IPS DF 4.7 (cell line): ENCODE measurements around the gene GTPBP4.
A peak's percentile ranks its signal among the peaks of the same experiment; 100 is the strongest.
"Not testable (repeated sequence)": the region's sequence is repeated elsewhere in the genome, so short reads cannot be mapped to it uniquely, and the experiment has no call there.

Experiments
- DNase-seq: peaks from one replicate; pipeline ENCODE4 v3.0.0-alpha.2; 2013; ENCODE audit warnings: low spot score; ENCODE audit errors: extremely low read depth

GTPBP4 gene

GRCh38 chr10:1024103-1024502, 35.9 kb downstream of the GTPBP4 start:
- DNase-seq, result no peak

GRCh38 chr10:1025683-1026082, 37.4 kb downstream of the GTPBP4 start, which contains the start of gene IDI2:
IDI2 (minus strand) TSS chr10:1025859; CDS start chr10:1024723, 1,136 bp downstream.
- DNase-seq, result no peak

- no peak for DNase-seq
Observed at GRCh38 chr10:1026578-1026977, 38.3 kb downstream of the GTPBP4 start.

- DNase-seq, result no peak
Observed at GRCh38 chr10:1029838-1030237, 41.6 kb downstream of the GTPBP4 start.

GRCh38 chr10:1033601-1034000, 45.4 kb downstream of the GTPBP4 start:
- DNase-seq, result no peak

- DNase-seq, result no peak
Observed at GRCh38 chr10:1034758-1035157, 46.5 kb downstream of the GTPBP4 start.

GRCh38 chr10:1035201-1035600, 47.0 kb downstream of the GTPBP4 start:
- no peak for DNase-seq

- DNase-seq, result no peak
Observed at GRCh38 chr10:1036341-1036791, 48.1 kb downstream of the GTPBP4 start.

GRCh38 chr10:1037098-1037497, 48.9 kb downstream of the GTPBP4 start:
- no peak for DNase-seq

- DNase-seq, result not testable (repeated sequence)
Observed at GRCh38 chr10:1038769-1039168, 50.5 kb downstream of the GTPBP4 start.

GRCh38 chr10:1040133-1040532, 51.9 kb downstream of the GTPBP4 start:
- no peak for DNase-seq

GRCh38 chr10:1041514-1041913, 53.3 kb downstream of the GTPBP4 start:
- DNase-seq, result no peak

- no peak for DNase-seq
Observed at GRCh38 chr10:1043532-1043995, 55.3 kb downstream of the GTPBP4 start.

GRCh38 chr10:1044146-1044545, 55.9 kb downstream of the GTPBP4 start:
- no peak for DNase-seq

- no peak for DNase-seq
Observed at GRCh38 chr10:1044964-1045363, 56.7 kb downstream of the GTPBP4 start.

GRCh38 chr10:1045415-1045814, 57.2 kb downstream of the GTPBP4 start:
- no peak for DNase-seq

- no peak for DNase-seq
Observed at GRCh38 chr10:1047937-1048336, 59.7 kb downstream of the GTPBP4 start.

GRCh38 chr10:1048349-1048731, 60.1 kb downstream of the GTPBP4 start:
- DNase-seq, result no peak

- DNase-seq, result peak; percentile 91
Observed at GRCh38 chr10:1048732-1049424, 60.6 kb downstream of the GTPBP4 start, which contains the start of gene IDI1. IDI1 (minus strand) TSS chr10:1049119; CDS start chr10:1049003, 116 bp downstream.

GRCh38 chr10:1049425-1049958, 61.3 kb downstream of the GTPBP4 start:
- no peak for DNase-seq

GRCh38 chr10:1050145-1050544, 61.9 kb downstream of the GTPBP4 start:
- no peak for DNase-seq

- DNase-seq, result no peak
Observed at GRCh38 chr10:1050554-1050953, 62.3 kb downstream of the GTPBP4 start.

GRCh38 chr10:1054684-1055083, 66.5 kb downstream of the GTPBP4 start:
- DNase-seq, result no peak
